ENCODE data around the gene UBR1. TPM values are rescaled to one million over a fixed set of nuclear protein-coding genes. Genes with fewer than 3 reads are reported as not detected.

UBR1 gene
- total RNA-seq, 1 experiment from 2014 or later = 22.2 TPM

DNA sequence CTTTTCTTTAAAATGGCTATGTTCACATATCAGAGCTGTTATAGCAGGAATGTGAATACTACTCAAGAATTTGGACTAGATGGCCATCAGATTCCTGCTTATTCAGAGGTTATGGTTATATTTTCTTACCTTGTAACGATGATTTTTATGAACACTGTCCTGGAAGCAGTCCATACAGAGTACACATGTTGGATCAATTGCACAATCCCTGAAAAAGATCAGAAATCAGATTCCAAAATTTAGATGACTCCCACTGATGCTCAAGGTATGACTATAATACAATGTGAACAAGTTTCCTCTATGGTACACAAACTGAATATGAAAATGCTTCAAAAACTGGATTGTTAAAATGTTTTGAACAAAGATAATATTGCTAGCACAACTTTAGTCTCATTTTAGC lies 23.3 kb downstream of the UBR1 start:
- DNase-seq = no peak
- H3K36me3 Mint-ChIP-seq (ENCODE audit: insufficient read depth in 1 of 3, low read depth in 3 of 3) = peaks cover 12 to 64% (median 52%) of the 10 kb centered on the region in 3 experiments

More for the DNA sequence above, 23.3 kb downstream of the UBR1 start:
- Histone ChIP-seq H2BK120ac (ENCODE audit: low read depth, low read length, poor library complexity, severe bottlenecking) (no peak overlapping the region), H3K23ac (ENCODE audit: insufficient read length, low read depth, low read length) (no peak overlapping the region), H2BK20ac (ENCODE audit: low read depth, low read length, poor library complexity, severe bottlenecking) (no peak overlapping the region), H4K8ac (replicated peaks; ENCODE audit: insufficient read length, low read depth, low read length) (no peak overlapping the region), H3K9ac (ENCODE audit: extremely low read depth, insufficient read length, low read length) (no peak overlapping the region), H3K9me3 (ENCODE audit: control insufficient read depth, low read depth, low read length) (no peaks in the 10 kb centered on the region), H3K18ac (ENCODE audit: insufficient read length, low read depth, low read length) (no peak overlapping the region), H4K5ac (ENCODE audit: insufficient read length, low read depth, low read length) (no peak overlapping the region), H3K56ac (ENCODE audit: insufficient read length, low read depth, low read length) (no peak overlapping the region), H4K20me1 (ENCODE audit: control insufficient read depth, insufficient read depth, insufficient read length) (no peaks in the 10 kb centered on the region), H4K91ac (ENCODE audit: insufficient read length, low read depth, low read length) (no peak overlapping the region), H3K27me3 (ENCODE audit: insufficient read depth, low read length) (no peaks in the 10 kb centered on the region), H3K23me2 (ENCODE audit: insufficient read length, low read depth, low read length, poor library complexity, severe bottlenecking) (no peaks in the 10 kb centered on the region), H2BK5ac (ENCODE audit: insufficient read length, low read length) (no peak overlapping the region), H3K27ac (ENCODE audit: insufficient read length, low read depth, low read length) (no peak overlapping the region), H2AFZ (ENCODE audit: low read length) (no peak overlapping the region), H3T11ph (ENCODE audit: low read length) (no peak overlapping the region), H3K4me2 (ENCODE audit: insufficient read depth, insufficient read length, low read length) (no peak overlapping the region), H2BK12ac (ENCODE audit: insufficient read length, low read depth, low read length) (no peak overlapping the region), H3K4me1 (ENCODE audit: insufficient read depth, low read length) (0 out of 2 replicates have a peak, but pooled peaks cover 1% of the 10 kb centered on the region), H3K4ac (ENCODE audit: low read depth, low read length) (no peak overlapping the region), H3K79me2 (ENCODE audit: insufficient read depth, low read length) (no peaks in the 10 kb centered on the region), H2BK15ac (ENCODE audit: low read depth, low read length) (no peak overlapping the region), H3K79me1 (ENCODE audit: insufficient read depth, low read depth, low read length, poor library complexity, severe bottlenecking) (peaks cover 2% of the 10 kb centered on the region), H3K14ac (ENCODE audit: insufficient read depth, low read length) (no peak overlapping the region), H2AK5ac (ENCODE audit: insufficient read length, low read length) (no peak overlapping the region)
- WGBS (ENCODE audit: extremely low coverage, insufficient read length, low lambda C conversion rate) = no CpG with 5 or more reads among the region's 1 CpG
- H3K9me3 Mint-ChIP-seq = peaks cover 0 to 2% of the 10 kb centered on the region in 2 experiments; a peak in 1 of 5 replicates
- H3K27ac Mint-ChIP-seq = no peak overlapping the region
- TF ChIP-seq, protein P1, sequence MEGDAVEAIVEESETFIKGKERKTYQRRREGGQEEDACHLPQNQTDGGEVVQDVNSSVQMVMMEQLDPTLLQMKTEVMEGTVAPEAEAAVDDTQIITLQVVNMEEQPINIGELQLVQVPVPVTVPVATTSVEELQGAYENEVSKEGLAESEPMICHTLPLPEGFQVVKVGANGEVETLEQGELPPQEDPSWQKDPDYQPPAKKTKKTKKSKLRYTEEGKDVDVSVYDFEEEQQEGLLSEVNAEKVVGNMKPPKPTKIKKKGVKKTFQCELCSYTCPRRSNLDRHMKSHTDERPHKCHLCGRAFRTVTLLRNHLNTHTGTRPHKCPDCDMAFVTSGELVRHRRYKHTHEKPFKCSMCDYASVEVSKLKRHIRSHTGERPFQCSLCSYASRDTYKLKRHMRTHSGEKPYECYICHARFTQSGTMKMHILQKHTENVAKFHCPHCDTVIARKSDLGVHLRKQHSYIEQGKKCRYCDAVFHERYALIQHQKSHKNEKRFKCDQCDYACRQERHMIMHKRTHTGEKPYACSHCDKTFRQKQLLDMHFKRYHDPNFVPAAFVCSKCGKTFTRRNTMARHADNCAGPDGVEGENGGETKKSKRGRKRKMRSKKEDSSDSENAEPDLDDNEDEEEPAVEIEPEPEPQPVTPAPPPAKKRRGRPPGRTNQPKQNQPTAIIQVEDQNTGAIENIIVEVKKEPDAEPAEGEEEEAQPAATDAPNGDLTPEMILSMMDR (conservative IDR thresholded peaks at IDR 0.05) = no peak
- no peaks in the 10 kb centered on the region for H3K27me3 Mint-ChIP-seq (ENCODE audit: low read depth)
- no peak overlapping the region for H3K4me3 Mint-ChIP-seq
- peaks cover 6 to 7% of the 10 kb centered on the region in 2 experiments for H3K4me1 Mint-ChIP-seq
